OCI-LY3 (cell line): ENCODE measurements around the gene SPATA21.

ENCODE experiments used
- H2AFZ ChIP-seq: fragments of 200-600, 300-600 bp; shearing (Covaris generic); 2 replicates; pipeline ENCODE4 v1.6.0; 2014; ENCODE audit warnings: antibody characterized with exemption, low read depth, low read length
- H3K27ac ChIP-seq: fragments of 200-600, 300-600 bp; sonication (generic); 2 replicates; pipeline ENCODE4 v1.5.1; 2014; ENCODE audit warnings: mild to moderate bottlenecking, low read length, moderate library complexity, mixed read lengths
- H3K27me3 ChIP-seq: fragments of 200-600, 300-600 bp; sonication (generic); 2 replicates; pipeline ENCODE4 v1.6.1; 2014; ENCODE audit warnings: low read depth, low read length, mixed read lengths
- H3K36me3 ChIP-seq: fragments of 200-600, 300-600 bp; sonication (generic); replicated peaks from 2 replicates; pipeline ENCODE3; 2014; ENCODE audit warnings: low read depth, low read length, mixed read lengths
- H3K4me1 ChIP-seq: fragments of 300-600, 200-600 bp; sonication (generic); 2 replicates; pipeline ENCODE4 v1.6.1; 2014; ENCODE audit warnings: low read length, mixed read lengths
- H3K4me2 ChIP-seq: fragments of 200-600, 300-600 bp; sonication (generic); 2 replicates; pipeline ENCODE4 v1.6.1; 2014; ENCODE audit warnings: low read length, mixed read lengths
- H3K4me3 ChIP-seq: fragments of 300-600, 200-600 bp; sonication (generic); 2 replicates; pipeline ENCODE4 v1.5.1; 2014; ENCODE audit warnings: antibody characterized with exemption, mild to moderate bottlenecking, low read length, moderate library complexity
- H3K79me2 ChIP-seq: fragments of 300-600, 200-600 bp; shearing (Covaris generic); 2 replicates; pipeline ENCODE4 v1.6.1; 2014; ENCODE audit warnings: mild to moderate bottlenecking, low read length, mixed read lengths
- H3K9ac ChIP-seq: fragments of 300-600, 200-600 bp; shearing (Covaris generic); 2 replicates; pipeline ENCODE4 v1.6.0; 2014; ENCODE audit warnings: mild to moderate bottlenecking, low read length, moderate library complexity
- H3K9me3 ChIP-seq: fragments of 200-600, 300-600 bp; shearing (Covaris generic); 2 replicates; pipeline ENCODE4 v1.6.1; 2014; ENCODE audit warnings: low read length, mixed read lengths; ENCODE audit not compliant: insufficient read depth
- H4K20me1 ChIP-seq: fragments of 200-600, 300-600 bp; sonication (generic); 2 replicates; pipeline ENCODE4 v1.6.1; 2016; ENCODE audit warnings: low read length, mixed read lengths; ENCODE audit not compliant: insufficient read depth
- EZH2phosphoT487 ChIP-seq: fragments of 200-600 bp; shearing (Covaris generic); IDR thresholded peaks from 2 replicates; pipeline ENCODE4 v1.6.1; 2018; ENCODE audit warnings: antibody characterized with exemption, mixed run types, low read depth
- TF ChIP-seq, protein P1 (sequence below): fragments of 200-600, 300-600 bp; sonication (generic); IDR thresholded peaks from 2 replicates; pipeline ENCODE4 v1.5.1; 2014; ENCODE audit warnings: antibody characterized with exemption, low read length, low read depth

SPATA21 gene

DNA sequence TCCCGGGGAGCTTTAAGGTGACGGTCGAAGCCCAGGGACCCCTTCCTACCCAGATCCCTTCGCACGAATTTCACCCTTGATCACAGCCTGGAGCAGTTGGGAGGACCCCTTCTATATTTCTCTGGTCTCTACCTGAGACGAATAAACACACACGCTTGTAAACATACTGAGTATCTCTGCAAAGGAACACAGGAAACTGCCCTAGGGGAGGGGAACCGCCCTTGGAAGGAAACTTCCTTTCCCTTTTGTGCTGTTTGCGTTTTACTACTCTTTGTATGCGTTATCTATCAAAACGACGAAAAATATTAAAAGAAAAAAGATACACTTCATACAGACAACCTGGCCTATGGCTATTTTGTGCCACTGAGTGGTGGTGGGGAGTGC lies 4.0 kb upstream of the SPATA21 start:
- H4K20me1 ChIP-seq: no peaks in the 10 kb centered on the region
- peak overlapping the region; percentile 76 for H3K27ac ChIP-seq
- H3K9ac ChIP-seq: peak overlapping the region; percentile 94
- H3K36me3 ChIP-seq: peaks cover 14% of the 10 kb centered on the region
- H3K4me1 ChIP-seq: peaks cover 13% of the 10 kb centered on the region
- H2AFZ ChIP-seq: no peak overlapping the region
- peaks cover 37% of the 10 kb centered on the region for H3K79me2 ChIP-seq
- H3K27me3 ChIP-seq: no peaks in the 10 kb centered on the region
- peak overlapping the region; percentile 98 for H3K4me3 ChIP-seq
- no peaks in the 10 kb centered on the region for H3K9me3 ChIP-seq
- no peak for TF ChIP-seq EZH2phosphoT487
- TF ChIP-seq, protein P1, sequence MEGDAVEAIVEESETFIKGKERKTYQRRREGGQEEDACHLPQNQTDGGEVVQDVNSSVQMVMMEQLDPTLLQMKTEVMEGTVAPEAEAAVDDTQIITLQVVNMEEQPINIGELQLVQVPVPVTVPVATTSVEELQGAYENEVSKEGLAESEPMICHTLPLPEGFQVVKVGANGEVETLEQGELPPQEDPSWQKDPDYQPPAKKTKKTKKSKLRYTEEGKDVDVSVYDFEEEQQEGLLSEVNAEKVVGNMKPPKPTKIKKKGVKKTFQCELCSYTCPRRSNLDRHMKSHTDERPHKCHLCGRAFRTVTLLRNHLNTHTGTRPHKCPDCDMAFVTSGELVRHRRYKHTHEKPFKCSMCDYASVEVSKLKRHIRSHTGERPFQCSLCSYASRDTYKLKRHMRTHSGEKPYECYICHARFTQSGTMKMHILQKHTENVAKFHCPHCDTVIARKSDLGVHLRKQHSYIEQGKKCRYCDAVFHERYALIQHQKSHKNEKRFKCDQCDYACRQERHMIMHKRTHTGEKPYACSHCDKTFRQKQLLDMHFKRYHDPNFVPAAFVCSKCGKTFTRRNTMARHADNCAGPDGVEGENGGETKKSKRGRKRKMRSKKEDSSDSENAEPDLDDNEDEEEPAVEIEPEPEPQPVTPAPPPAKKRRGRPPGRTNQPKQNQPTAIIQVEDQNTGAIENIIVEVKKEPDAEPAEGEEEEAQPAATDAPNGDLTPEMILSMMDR: no peak
- peak overlapping the region; percentile 97 for H3K4me2 ChIP-seq

DNA sequence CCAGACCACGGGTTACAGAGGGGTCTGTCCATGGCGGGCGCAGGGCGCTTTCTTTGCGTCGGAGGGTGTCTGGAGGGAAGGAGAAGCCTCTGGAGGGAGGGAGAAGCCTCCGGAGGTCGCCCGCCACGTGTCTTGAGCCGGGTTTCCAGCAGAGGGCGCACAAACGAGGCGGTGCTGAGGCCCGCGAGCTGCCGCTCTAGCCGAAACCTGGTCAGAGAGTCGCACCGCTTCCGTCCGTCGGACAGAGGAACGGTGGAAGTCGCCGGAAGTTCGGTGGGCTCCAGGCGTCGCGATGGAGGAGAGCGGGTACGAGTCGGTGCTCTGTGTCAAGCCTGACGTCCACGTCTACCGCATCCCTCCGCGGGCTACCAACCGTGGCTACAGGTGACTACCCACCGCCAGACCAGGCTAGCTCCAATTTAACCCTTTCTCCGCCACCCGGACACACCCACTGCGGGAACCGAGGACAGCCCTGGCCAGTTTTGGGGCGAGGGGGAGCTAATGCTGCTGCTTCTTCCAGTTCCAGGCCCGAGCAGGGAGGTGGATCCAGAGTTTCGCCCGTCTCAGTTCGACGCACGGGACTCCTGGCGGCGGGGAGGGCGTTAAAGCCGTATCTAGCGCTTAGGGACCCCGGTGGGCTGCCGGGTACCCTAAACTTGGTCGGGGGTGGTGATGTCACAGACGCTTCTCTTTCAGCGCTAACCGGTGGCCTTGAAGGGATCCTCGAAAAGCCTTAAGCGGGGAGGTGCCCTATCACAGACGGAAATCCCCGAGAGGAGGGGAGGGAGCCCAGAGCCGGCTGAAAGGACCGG lies 3.5 kb upstream of the SPATA21 start, which contains the start of gene NECAP2:
TSS of gene NECAP2 (plus strand) at position 255 of the 812 bp plus-strand sequence. CDS start at position 293, 38 bp downstream.
- Histone ChIP-seq H3K4me3 (peak within 1 kb of the TSS; percentile 98), H3K4me2 (peak within 1 kb of the TSS; percentile 97), H3K27ac (peak within 1 kb of the TSS; percentile 76), H3K27me3 (no peaks in the 10 kb centered on the region), H3K4me1 (peaks cover 13% of the 10 kb centered on the region), H3K9me3 (no peaks in the 10 kb centered on the region), H4K20me1 (no peaks in the 10 kb centered on the region), H3K9ac (peak within 1 kb of the TSS; percentile 94), H3K79me2 (peaks cover 37% of the 10 kb centered on the region), H3K36me3 (peaks cover 14% of the 10 kb centered on the region), H2AFZ (peak within 1 kb of the TSS; percentile 97)
- no peak for TF ChIP-seq EZH2phosphoT487
- TF ChIP-seq, protein P1: peak; percentile 63

DNA sequence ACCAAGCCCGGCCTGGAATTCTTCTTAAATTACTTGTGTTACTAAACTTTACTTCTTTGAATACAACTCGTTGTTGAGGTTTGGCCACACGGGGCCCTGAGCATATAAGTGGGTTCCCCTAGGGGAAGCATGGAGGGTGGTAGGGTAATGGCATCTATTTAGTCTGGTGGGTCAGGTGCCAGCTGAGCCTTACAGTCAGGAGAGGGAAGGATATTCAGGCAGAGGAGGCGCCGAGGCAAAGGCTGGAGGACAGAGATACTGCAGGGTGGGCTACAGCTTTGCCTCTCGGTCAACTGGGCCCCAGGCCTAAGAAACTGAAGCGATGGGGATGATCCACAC lies 2.9 kb upstream of the SPATA21 start:
- peak overlapping the region; percentile 72 for H3K9ac ChIP-seq
- no peaks in the 10 kb centered on the region for H4K20me1 ChIP-seq
- TF ChIP-seq, protein P1: no peak
- no peak for TF ChIP-seq EZH2phosphoT487
- peaks cover 35% of the 10 kb centered on the region for H3K79me2 ChIP-seq
- H3K27ac ChIP-seq: peak overlapping the region; percentile 37
- peak overlapping the region; percentile 97 for H2AFZ ChIP-seq
- no peaks in the 10 kb centered on the region for H3K9me3 ChIP-seq
- no peaks in the 10 kb centered on the region for H3K27me3 ChIP-seq
- peaks cover 10% of the 10 kb centered on the region for H3K36me3 ChIP-seq
- H3K4me3 ChIP-seq: peak overlapping the region; percentile 98
- H3K4me2 ChIP-seq: peak overlapping the region; percentile 91
- peaks cover 13% of the 10 kb centered on the region for H3K4me1 ChIP-seq

DNA sequence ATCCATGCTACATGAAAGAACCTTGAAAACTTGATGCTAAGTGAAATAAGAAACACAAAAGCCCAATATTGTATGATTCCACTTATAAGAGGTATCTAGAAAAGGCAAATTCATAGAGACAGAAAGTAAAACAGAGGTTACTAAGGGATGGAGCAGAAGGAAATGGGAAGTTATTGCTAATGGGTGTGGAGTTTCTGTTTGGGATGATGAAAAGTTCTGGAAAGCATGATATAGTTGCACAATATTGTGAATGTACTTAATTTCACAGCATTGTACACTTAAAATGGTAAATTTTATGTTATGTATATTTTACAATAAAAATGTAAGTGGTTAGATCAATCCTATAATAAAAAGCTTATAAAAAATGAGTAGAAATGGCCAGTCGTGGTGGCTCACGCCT lies 1.7 kb upstream of the SPATA21 start:
- H2AFZ ChIP-seq: no peak overlapping the region

More for the DNA sequence above, 1.7 kb upstream of the SPATA21 start:
- H3K79me2 ChIP-seq: peaks cover 33% of the 10 kb centered on the region
- no peak overlapping the region for H3K4me2 ChIP-seq
- no peaks in the 10 kb centered on the region for H3K27me3 ChIP-seq
- H3K36me3 ChIP-seq: peaks cover 3% of the 10 kb centered on the region
- H3K9ac ChIP-seq: no peak overlapping the region
- H3K27ac ChIP-seq: no peak overlapping the region
- H3K4me3 ChIP-seq: no peak overlapping the region
- no peaks in the 10 kb centered on the region for H4K20me1 ChIP-seq
- no peak for TF ChIP-seq EZH2phosphoT487
- TF ChIP-seq, protein P1: no peak
- H3K9me3 ChIP-seq: no peaks in the 10 kb centered on the region
- peaks cover 13% of the 10 kb centered on the region for H3K4me1 ChIP-seq
